H1 (cell line): ENCODE data around the gene RSAD1. TPM values are rescaled to one million over a fixed set of nuclear protein-coding genes. Genes with fewer than 3 reads are reported as not detected.

Experiments
- CTCF ChIA-PET: fragments of 300-600 bp; sonication (Branson Sonifier 250); formaldehyde crosslinking; loops from one replicate; lab custom pipeline; 2021; ENCODE audit not compliant: partially characterized antibody; lab: Charles Lee
- POLR2A ChIA-PET: fragments of 300-600 bp; sonication (Branson Sonifier 250); formaldehyde crosslinking; loops from one replicate; lab custom pipeline; 2021; ENCODE audit warnings: inconsistent platforms; ENCODE audit not compliant: partially characterized antibody; lab: Charles Lee
- DNase-seq, 2 experiments: peaks; one replicate each; pipeline versions ENCODE4 v3.0.0 to v3.0.0-alpha.2; 2010 to 2022; ENCODE audit warnings: low spot score in 2 of 2, low read depth in 1 of 2, mixed read lengths in 1 of 2
- FAIRE-seq: peaks from 2 replicates; lab custom pipeline; 2011; peaks lifted over from hg19 to GRCh38; lab: Jason Lieb, UNC
- H2AFZ ChIP-seq: 2 replicates; pipeline ENCODE4 v1.8.1; 2012; ENCODE audit warnings: low read length, inconsistent platforms
- H2AK5ac ChIP-seq: 2 replicates; pipeline ENCODE4 v1.6.1; 2013; ENCODE audit warnings: low read depth, low read length
- H2BK120ac ChIP-seq: replicated peaks from 2 replicates; pipeline ENCODE3; 2013; ENCODE audit warnings: low read depth, low read length, inconsistent platforms
- H2BK12ac ChIP-seq: 2 replicates; pipeline ENCODE4 v1.6.1; 2013; ENCODE audit warnings: low read depth, low read length
- H2BK15ac ChIP-seq: 2 replicates; pipeline ENCODE4 v1.6.1; 2013; ENCODE audit warnings: low read length
- H2BK20ac ChIP-seq: 2 replicates; pipeline ENCODE4 v1.6.1; 2013; ENCODE audit warnings: low read length
- H2BK5ac ChIP-seq: 2 replicates; pipeline ENCODE4 v1.6.1; 2013; ENCODE audit warnings: low read depth, low read length
- H3K14ac ChIP-seq: 2 replicates; pipeline ENCODE4 v1.6.1; 2013; ENCODE audit warnings: inconsistent platforms; ENCODE audit not compliant: insufficient read length
- H3K18ac ChIP-seq: 2 replicates; pipeline ENCODE4 v1.6.1; 2013; ENCODE audit warnings: low read length; ENCODE audit errors: extremely low read depth
- H3K23ac ChIP-seq: 2 replicates; pipeline ENCODE4 v1.6.1; 2013; ENCODE audit warnings: inconsistent platforms; ENCODE audit not compliant: insufficient read length
- H3K23me2 ChIP-seq: 2 replicates; pipeline ENCODE4 v1.6.1; 2013; ENCODE audit warnings: low read depth, low read length
- H3K27ac ChIP-seq: 2 replicates; pipeline ENCODE4 v1.6.1; 2011; ENCODE audit warnings: low read depth, low read length, inconsistent platforms
- H3K27me3 ChIP-seq, 4 experiments: replicated peaks in 1 of 4; 1 replicate in 1 of 4; 2 replicates in 3 of 4; pipeline versions ENCODE4 v1.6.1 to v1.8.1; 2011 to 2013; ENCODE audit warnings: low read length in 3 of 4, mild to moderate bottlenecking in 3 of 4, inconsistent platforms in 2 of 4, mixed read lengths in 2 of 4, moderate library complexity in 1 of 4; ENCODE audit not compliant: control insufficient read depth in 3 of 4, insufficient read depth in 3 of 4; ENCODE audit errors: extremely low read depth in 1 of 4
- H3K36me3 ChIP-seq, 4 experiments: 2 replicates each; pipeline versions ENCODE4 v1.6.1 to v1.8.1; 2011 to 2013; ENCODE audit warnings: mild to moderate bottlenecking in 4 of 4, low read length in 3 of 4, moderate library complexity in 2 of 4, control low read depth in 1 of 4, inconsistent platforms in 1 of 4; ENCODE audit not compliant: insufficient read depth in 4 of 4, control insufficient read depth in 2 of 4
- H3K4ac ChIP-seq: replicated peaks from 2 replicates; pipeline ENCODE3; 2013; ENCODE audit warnings: low read length, low read depth, mixed read lengths, inconsistent platforms; ENCODE audit not compliant: insufficient read length
- H3K4me1 ChIP-seq, 4 experiments: replicated peaks in 1 of 4; 1 replicate in 1 of 4; 2 replicates in 3 of 4; pipeline versions ENCODE4 v1.6.1 to v1.8.1; 2011 to 2013; ENCODE audit warnings: low read length in 3 of 4, inconsistent platforms in 2 of 4, mixed read lengths in 1 of 4; ENCODE audit not compliant: insufficient read depth in 4 of 4, control insufficient read depth in 3 of 4
- H3K4me2 ChIP-seq, 2 experiments: 2 replicates each; pipeline versions ENCODE4 v1.6.1 to v1.8.1; 2011 to 2013; ENCODE audit warnings: low read depth in 2 of 2, low read length in 2 of 2, control low read depth in 1 of 2, inconsistent platforms in 1 of 2, mild to moderate bottlenecking in 1 of 2; ENCODE audit not compliant: insufficient read depth in 1 of 2
- H3K4me3 ChIP-seq, 4 experiments: fragments of 200-600, 300-600 bp in 1 of 4; sonication (generic), shearing (Covaris generic), sonication (Bioruptor Twin) in 1 of 4; 2 replicates each; pipeline versions ENCODE4 v1.5.1 to v1.8.1; 2011 to 2016; ENCODE audit warnings: low read length in 4 of 4, low read depth in 3 of 4, control low read depth in 2 of 4, inconsistent platforms in 2 of 4, mild to moderate bottlenecking in 2 of 4, mixed read lengths in 1 of 4, moderate library complexity in 1 of 4; ENCODE audit not compliant: insufficient read depth in 2 of 4; ENCODE audit errors: extremely low read depth in 1 of 4
- H3K56ac ChIP-seq: replicated peaks from 2 replicates; pipeline ENCODE3; 2013; ENCODE audit warnings: low read depth, mild to moderate bottlenecking, mixed read lengths, low read length, inconsistent platforms; ENCODE audit not compliant: insufficient read length
- H3K79me1 ChIP-seq: 2 replicates; pipeline ENCODE4 v1.6.1; 2013; ENCODE audit warnings: low read depth, low read length, control low read depth
- H3K79me2 ChIP-seq, 2 experiments: 2 replicates each; pipeline versions ENCODE4 v1.6.1 to v1.8.1; 2012 to 2013; ENCODE audit warnings: low read length in 2 of 2, mild to moderate bottlenecking in 2 of 2, inconsistent platforms in 1 of 2; ENCODE audit not compliant: insufficient read depth in 2 of 2, control insufficient read depth in 1 of 2
- H3K9ac ChIP-seq, 4 experiments: replicated peaks in 1 of 4; 1 replicate in 1 of 4; 2 replicates in 3 of 4; pipeline versions ENCODE4 v1.6.1 to v1.8.1; 2011 to 2013; ENCODE audit warnings: low read depth in 3 of 4, low read length in 3 of 4, control low read depth in 2 of 4, mild to moderate bottlenecking in 2 of 4, moderate library complexity in 2 of 4, inconsistent platforms in 1 of 4; ENCODE audit errors: extremely low read depth in 1 of 4
- H3K9me3 ChIP-seq, 2 experiments: 2 replicates each; pipeline versions ENCODE4 v1.6.1 to v1.8.1; 2012 to 2013; ENCODE audit warnings: mild to moderate bottlenecking in 2 of 2, moderate library complexity in 2 of 2, control low read depth in 1 of 2, inconsistent platforms in 1 of 2, low read depth in 1 of 2, low read length in 1 of 2, mixed read lengths in 1 of 2; ENCODE audit not compliant: insufficient read depth in 2 of 2
- H4K20me1 ChIP-seq, 2 experiments: replicated peaks in 1 of 2; 2 replicates each; pipeline versions ENCODE3 to v1.8.1; 2011 to 2013; ENCODE audit warnings: inconsistent platforms in 2 of 2, low read length in 2 of 2, mild to moderate bottlenecking in 1 of 2; ENCODE audit not compliant: insufficient read depth in 2 of 2, control insufficient read depth in 1 of 2
- H4K5ac ChIP-seq: 2 replicates; pipeline ENCODE4 v1.6.1; 2013; ENCODE audit warnings: low read length, low read depth, mixed read lengths, inconsistent platforms; ENCODE audit not compliant: insufficient read length
- H4K8ac ChIP-seq: 2 replicates; pipeline ENCODE4 v1.8.0; 2013; ENCODE audit warnings: mild to moderate bottlenecking, moderate library complexity, low read length, inconsistent platforms; ENCODE audit not compliant: insufficient read depth; ENCODE audit errors: extremely low read depth
- H4K91ac ChIP-seq: replicated peaks from 2 replicates; pipeline ENCODE3; 2013; ENCODE audit warnings: low read length, mixed read lengths, inconsistent platforms; ENCODE audit not compliant: insufficient read length
- BACH1 ChIP-seq: IDR thresholded peaks from 2 replicates; pipeline ENCODE4 v1.6.1; 2012; ENCODE audit warnings: low read length, improper control_type of control experiment
- EP300 ChIP-seq, 2 experiments: IDR thresholded peaks; 1 replicate in 1 of 2; 2 replicates in 1 of 2; pipeline ENCODE4 v1.6.1; 2011 to 2012; ENCODE audit warnings: low read depth in 2 of 2, low read length in 2 of 2, mild to moderate bottlenecking in 2 of 2, borderline replicate concordance in 1 of 2, inconsistent platforms in 1 of 2, moderate library complexity in 1 of 2
- EZH2 ChIP-seq: fragments of 200-600 bp; sonication (generic); IDR thresholded peaks from 2 replicates; pipeline ENCODE4 v1.7.1; 2012; ENCODE audit warnings: low read depth, mild to moderate bottlenecking, moderate library complexity, low read length, inconsistent platforms; ENCODE audit not compliant: severe bottlenecking
- JUND ChIP-seq: IDR thresholded peaks from 2 replicates; pipeline ENCODE4 v1.6.1; 2011; ENCODE audit warnings: mild to moderate bottlenecking, improper control_type of control experiment, low read length
- POLR2AphosphoS5 ChIP-seq: IDR thresholded peaks from 2 replicates; pipeline ENCODE4 v1.6.1; 2011; ENCODE audit warnings: low read depth, low read length
- RNF2 ChIP-seq: fragments of 200-900, 300-1000 bp; sonication (generic); IDR thresholded peaks from 2 replicates; pipeline ENCODE4 v1.7.1; 2016; ENCODE audit warnings: borderline replicate concordance, low read depth, mild to moderate bottlenecking, antibody characterized with exemption, low read length; ENCODE audit not compliant: poor library complexity, severe bottlenecking; ENCODE audit errors: missing control alignments
- RXRA ChIP-seq: IDR thresholded peaks from 2 replicates; pipeline ENCODE4 v1.6.1; 2011; ENCODE audit warnings: low read depth, mild to moderate bottlenecking, low read length, moderate library complexity; ENCODE audit not compliant: insufficient read depth
- SIN3A ChIP-seq, 2 experiments: IDR thresholded peaks in 1 of 2; conservative IDR thresholded peaks in 1 of 2; 2 replicates each; pipeline ENCODE4 v1.6.1; 2011 to 2012; ENCODE audit warnings: low read length in 2 of 2, improper control_type of control experiment in 1 of 2, low read depth in 1 of 2, mild to moderate bottlenecking in 1 of 2
- SIRT6 ChIP-seq: IDR thresholded peaks from one replicate; pipeline ENCODE4 v1.7.1; 2012; ENCODE audit warnings: low read length, inconsistent platforms
- SUZ12 ChIP-seq: fragments of 200-600 bp; sonication (generic); IDR thresholded peaks from 2 replicates; pipeline ENCODE4 v1.6.1; 2012; ENCODE audit warnings: mild to moderate bottlenecking, inconsistent platforms, low read length, moderate library complexity, mixed read lengths
- TCF12 ChIP-seq: IDR thresholded peaks from 2 replicates; pipeline ENCODE4 v1.6.1; 2011; ENCODE audit warnings: low read depth, mild to moderate bottlenecking, low read length
- YY1 ChIP-seq: IDR thresholded peaks from 2 replicates; pipeline ENCODE4 v1.6.1; 2011; ENCODE audit warnings: low read depth, mild to moderate bottlenecking, low read length
- WGBS, 2 experiments: shearing (Covaris generic) in 1 of 2; methylation state at CpG; one replicate each; pipeline versions ENCODE4 v1.1.6 to v1.1.7; 2013 to 2015; ENCODE audit warnings: low lambda C conversion rate in 2 of 2, mixed read lengths in 2 of 2, inconsistent platforms in 1 of 2, low coverage in 1 of 2, missing lambda C conversion rate in 1 of 2; ENCODE audit not compliant: insufficient replicate concordance in 2 of 2, insufficient coverage in 1 of 2, insufficient read length in 1 of 2; ENCODE audit errors: extremely low coverage in 1 of 2, missing lambda C conversion rate in 1 of 2; 5-methylcytosine and 5-hydroxymethylcytosine counted together
- polyA plus RNA-seq, 7 experiments: library from polyadenylated mRNA; depleted of rRNA in 3 of 7; stranded (reverse) in 5 of 7; unstranded in 2 of 7; fragments of >200 nt in 5 of 7; fragments of 200-250 nt in 2 of 7; gene quantifications; 1 replicate in 5 of 7; 2 replicates in 1 of 7; 4 replicates in 1 of 7; pipeline versions ENCODE4 v1.2.1 to v1.2.3, GENCODE V29; 2011 to 2013; ENCODE audit warnings: missing spikeins in 2 of 7, mixed read lengths in 2 of 7
- total RNA-seq: library from RNA; stranded (reverse); fragmentation: NEBNext Ultra II Directional; extraction: Animal tissue kit (Norgen Biotek cat#: 25700); gene quantifications from 2 replicates; pipeline ENCODE4 v1.2.1, GENCODE V29; 2021

The RSAD1 gene
- total and polyA plus RNA-seq, 2 of the 8 experiments (the other 6 are each of a cell fraction or from before 2014, with no cell fraction given) = 17.9 to 33.5 TPM

DNA sequence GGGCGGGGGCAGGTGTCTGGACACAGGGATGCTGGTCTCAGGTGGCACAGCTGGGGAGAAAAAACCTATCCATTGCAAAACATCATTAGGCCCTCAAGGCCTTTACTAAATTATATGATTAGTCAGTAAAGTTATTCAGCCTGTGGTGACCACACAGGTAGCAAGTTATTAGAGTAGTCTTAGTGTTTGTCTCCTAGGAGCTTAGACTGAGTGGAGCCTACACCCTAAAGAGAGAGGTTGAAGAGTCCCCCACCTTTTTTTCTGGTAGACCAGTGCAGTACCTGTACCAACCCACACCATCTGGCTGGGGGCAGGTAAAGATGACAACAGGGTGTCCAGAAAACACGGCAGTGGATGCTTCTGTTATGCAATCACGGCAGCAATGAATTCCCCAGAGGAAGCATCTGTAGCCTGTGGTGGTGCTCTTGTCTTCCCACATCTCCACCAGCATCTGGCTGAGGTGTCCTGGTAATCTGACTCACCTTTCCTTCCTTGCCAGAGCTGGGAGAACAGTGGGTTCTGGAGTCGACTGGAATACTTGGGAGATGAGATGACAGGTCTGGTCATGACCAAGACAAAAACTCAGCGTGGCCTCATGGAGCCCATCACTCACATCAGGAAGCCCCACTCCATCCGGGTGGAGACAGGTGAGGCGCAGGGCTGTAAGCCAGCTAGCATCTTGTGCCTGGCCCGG is 40.6 kb downstream of the RSAD1 start:
- H4K5ac ChIP-seq = no peak overlapping the region
- H3K27ac ChIP-seq = no peak overlapping the region
- 85% methylated on average over 8 of the region's 8 CpGs; no CpG with 5 or more reads in 1 of the 2 experiments for WGBS, 2 experiments
- H4K20me1 ChIP-seq = no peaks in the 10 kb centered on the region
- H3K9ac ChIP-seq = no peak overlapping the region
- no peak overlapping the region for H2AFZ ChIP-seq
- no peak overlapping the region for H3K14ac ChIP-seq
- H4K91ac ChIP-seq = no peak overlapping the region
- no peaks in the 10 kb centered on the region; a peak in 1 of 7 replicates for H3K27me3 ChIP-seq
- no peak overlapping the region for H3K4ac ChIP-seq
- no peak overlapping the region for H2BK5ac ChIP-seq
- no peak overlapping the region for H2AK5ac ChIP-seq
- CTCF ChIA-PET = interaction anchor here (0.5 to 2.7 kb wide), 9 partner anchors 12 to 256 kb away, joined by 3 to 12 read pairs (median 3); no protein-coding TSS in a partner anchor
- H2BK120ac ChIP-seq = no peak overlapping the region
- H3K23me2 ChIP-seq = no peaks in the 10 kb centered on the region
- H3K56ac ChIP-seq = no peak overlapping the region
- no peaks in the 10 kb centered on the region for H3K79me1 ChIP-seq
- H3K79me2 ChIP-seq = no peaks in the 10 kb centered on the region
- FAIRE-seq (no peak), DNase-seq (no peak)
- no peak overlapping the region for H2BK12ac ChIP-seq
- H3K36me3 ChIP-seq = no peaks in the 10 kb centered on the region
- H2BK15ac ChIP-seq = no peak overlapping the region
- POLR2A ChIA-PET = interaction anchor here (1.0 to 2.4 kb wide), 2 partner anchors 13 to 14 kb away, joined by 3 to 13 read pairs; partner anchors contain the start of gene EPN3
- H3K23ac ChIP-seq = no peak overlapping the region
- no peak overlapping the region for H3K4me2 ChIP-seq
- no peak overlapping the region; the same call in 1 of the 2 replicates for H4K8ac ChIP-seq
- peaks cover 0 to 2% (median 0%) of the 10 kb centered on the region in 4 experiments; a peak in 2 of 7 replicates for H3K4me1 ChIP-seq
- H3K18ac ChIP-seq = no peak overlapping the region
- no peak overlapping the region for H3K4me3 ChIP-seq
- no peaks in the 10 kb centered on the region for H3K9me3 ChIP-seq
- no peak overlapping the region for H2BK20ac ChIP-seq
- TF ChIP-seq TCF12 (no peak), JUND (no peak), EZH2 (no peak), SIRT6 (no peak), SUZ12 (no peak), RXRA (no peak), POLR2AphosphoS5 (no peak), EP300 (IDR thresholded peaks at IDR 0.05; ENCODE audit: borderline replicate concordance in 1 of 2, low read depth in 2 of 2, low read length in 2 of 2) (no peak), SIN3A (conservative IDR thresholded peaks at IDR 0.05 in 1 of 2, IDR thresholded peaks at IDR 0.05 in 1 of 2; ENCODE audit: low read depth in 1 of 2, low read length in 2 of 2) (no peak), BACH1 (no peak), RNF2 (no peak), YY1 (no peak)
